Effector memory CD8-positive, alpha-beta T cell (primary cell): Measurements from ENCODE around the gene PTPRK.
A peak's percentile ranks its signal among the peaks of the same experiment; 100 is the strongest.

Source experiments
- ATAC-seq: fragments of 150-1000 bp; cut with Tn5 transposase; replicated peaks from 2 replicates; pipeline ENCODE4 v1.10.0; 2021; ENCODE audit warnings: mild to moderate bottlenecking, moderate library complexity
- DNase-seq, 3 experiments: peaks; one replicate each; pipeline ENCODE4 v3.0.0; 2021
- H3K27ac Mint-ChIP-seq, 2 donors: one replicate each; pipeline ENCODE4 v1.8.0; 2022; ENCODE audit warnings: mild to moderate bottlenecking in 2 of 2, mixed read lengths in 2 of 2, moderate library complexity in 2 of 2
- H3K27me3 Mint-ChIP-seq, 2 donors: one replicate each; pipeline ENCODE4 v1.8.0; 2022; ENCODE audit warnings: mixed read lengths in 2 of 2
- H3K36me3 Mint-ChIP-seq: one replicate; pipeline ENCODE4 v1.8.0; 2022; ENCODE audit warnings: mild to moderate bottlenecking, moderate library complexity, mixed read lengths; ENCODE audit not compliant: insufficient read depth
- H3K4me1 Mint-ChIP-seq, 2 donors: one replicate each; pipeline ENCODE4 v1.8.0; 2022; ENCODE audit warnings: low read depth in 2 of 2, mixed read lengths in 2 of 2
- H3K4me3 Mint-ChIP-seq, 2 donors: one replicate each; pipeline ENCODE4 v1.8.0; 2022; ENCODE audit warnings: mild to moderate bottlenecking in 2 of 2, mixed read lengths in 2 of 2, moderate library complexity in 2 of 2
- H3K9me3 Mint-ChIP-seq, 2 donors: one replicate each; pipeline ENCODE4 v1.8.0; 2022; ENCODE audit warnings: mixed read lengths in 2 of 2

PTPRK gene

DNA sequence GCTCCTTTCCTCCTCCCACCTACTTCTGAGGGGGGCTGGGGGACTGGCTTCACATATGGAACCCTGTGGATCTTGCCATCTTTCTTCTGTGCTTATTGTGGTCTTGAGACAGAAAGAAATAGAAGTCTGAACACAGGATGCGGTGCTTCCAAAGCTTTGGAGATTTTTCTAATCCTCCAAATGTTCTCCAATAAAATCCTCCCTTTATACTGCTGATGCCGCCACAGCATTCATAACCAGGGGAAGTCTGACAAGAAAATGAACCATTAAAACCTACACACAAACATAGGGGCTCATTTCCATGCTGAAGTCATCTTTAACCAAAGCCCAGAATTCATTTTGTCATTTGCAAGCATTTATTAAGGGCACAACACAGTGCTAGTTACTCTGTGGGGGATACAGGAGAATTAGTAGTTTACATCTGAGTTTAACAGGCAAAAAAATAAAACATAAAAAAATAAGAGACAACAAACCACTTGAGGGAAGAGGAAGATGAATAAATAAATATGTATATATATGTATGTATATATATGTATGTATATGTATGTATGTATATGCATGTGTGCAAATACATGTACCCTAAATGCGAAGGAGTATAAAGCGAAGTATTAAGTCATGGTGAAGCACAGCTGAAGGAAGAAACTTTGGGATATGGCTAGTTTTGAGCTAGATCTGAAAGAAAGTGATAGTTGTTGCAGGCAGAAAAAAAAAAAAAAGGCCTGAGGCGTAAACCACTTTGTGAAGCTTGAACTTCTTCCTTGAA is 5.9 kb upstream of the PTPRK start:
- no peaks in the 10 kb centered on the region for H3K4me1 Mint-ChIP-seq

DNA sequence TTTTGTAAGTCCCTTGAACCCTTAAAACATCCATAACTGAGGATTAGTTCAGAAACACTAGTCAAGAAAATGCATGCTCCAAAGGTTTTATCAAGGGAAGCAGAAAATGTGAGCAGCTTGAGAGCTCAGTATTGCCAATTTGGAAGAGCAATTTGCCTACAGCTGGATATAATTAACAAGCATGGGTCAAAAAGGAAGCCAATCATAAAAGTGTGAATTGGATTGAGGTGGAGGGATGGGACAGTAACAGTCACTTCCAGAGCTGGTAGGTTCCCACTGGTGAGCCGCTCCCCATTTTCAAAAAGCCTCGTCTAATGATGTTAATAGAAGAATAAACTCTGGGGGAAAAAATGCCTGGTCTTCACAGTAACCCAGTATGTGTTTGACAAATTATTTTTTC is 5.0 kb upstream of the PTPRK start:
- Mint-ChIP-seq H3K4me3 (no peak overlapping the region), H3K27me3 (peaks cover 48 to 64% of the 10 kb centered on the region in 2 donors), H3K27ac (no peak overlapping the region), H3K9me3 (no peaks in the 10 kb centered on the region), H3K4me1 (peaks cover 4 to 7% of the 10 kb centered on the region in 2 donors), H3K36me3 (no peaks in the 10 kb centered on the region)
- ATAC-seq (no peak), DNase-seq (no peak)

More for the DNA sequence above, 5.9 kb upstream of the PTPRK start:
- ATAC-seq: no peak
- DNase-seq: no peak
- no peaks in the 10 kb centered on the region for H3K9me3 Mint-ChIP-seq
- H3K4me3 Mint-ChIP-seq: no peak overlapping the region
- H3K36me3 Mint-ChIP-seq: no peaks in the 10 kb centered on the region
- no peak overlapping the region for H3K27ac Mint-ChIP-seq
- H3K27me3 Mint-ChIP-seq: peaks cover 40 to 60% of the 10 kb centered on the region in 2 donors

DNA sequence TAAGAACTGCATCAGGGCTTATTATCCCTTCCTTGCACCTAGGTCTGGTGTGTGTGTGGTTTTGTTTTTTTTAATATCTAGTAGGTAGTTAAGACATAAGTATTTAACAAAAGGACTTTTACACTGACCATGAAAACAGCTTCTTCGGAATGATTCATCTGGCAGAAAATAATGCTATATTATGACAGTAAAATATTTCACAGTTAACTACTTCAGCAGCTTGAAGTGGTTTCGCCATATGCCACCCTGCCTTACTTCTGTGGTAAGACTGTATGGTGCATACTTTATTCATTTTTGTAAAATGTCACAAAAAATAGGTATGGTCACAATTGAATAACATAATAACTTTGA is 858 bp upstream of the PTPRK start:
- Mint-ChIP-seq H3K4me3 (peak overlapping the region; percentile 92 to 93), H3K9me3 (no peaks in the 10 kb centered on the region), H3K27me3 (peaks cover 82 to 95% of the 10 kb centered on the region in 2 donors), H3K36me3 (no peaks in the 10 kb centered on the region), H3K4me1 (peaks cover 20 to 24% of the 10 kb centered on the region in 2 donors), H3K27ac (no peak overlapping the region)
- ATAC-seq (no peak), DNase-seq (no peak)

DNA sequence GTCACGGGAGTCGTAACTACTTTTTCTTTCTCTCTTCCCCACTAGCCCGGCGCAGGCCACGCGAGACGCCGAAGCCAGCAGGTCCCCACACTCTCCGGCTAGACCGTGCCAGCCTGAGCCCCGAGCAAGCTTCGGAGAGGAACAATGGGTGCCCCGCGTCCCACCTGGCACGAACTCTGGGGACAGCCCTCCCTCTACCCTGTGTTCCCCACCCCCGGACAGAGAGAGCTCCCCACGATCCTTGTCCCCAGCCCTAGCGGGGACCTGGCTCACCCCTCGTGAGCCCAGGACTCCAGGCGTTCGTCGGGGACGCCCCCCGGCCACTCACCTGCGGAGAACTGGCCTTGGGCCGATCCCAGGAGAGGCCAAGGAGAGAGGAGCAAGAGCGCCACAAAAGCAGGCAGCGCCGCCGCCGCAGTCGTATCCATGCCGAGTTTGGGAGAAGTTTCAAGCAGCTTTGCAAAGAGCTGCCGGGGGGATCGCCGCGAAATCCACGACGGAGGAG is 416 bp downstream of the PTPRK start:
- peaks cover 20 to 24% of the 10 kb centered on the region in 2 donors for H3K4me1 Mint-ChIP-seq
- peaks cover 82 to 95% of the 10 kb centered on the region in 2 donors for H3K27me3 Mint-ChIP-seq
- peak overlapping the region; percentile 73 to 76 for H3K27ac Mint-ChIP-seq
- no peaks in the 10 kb centered on the region for H3K9me3 Mint-ChIP-seq
- DNase-seq (peak in 2 of 3 experiments; percentile 11 to 27), ATAC-seq (peak; percentile 58)
- H3K36me3 Mint-ChIP-seq: no peaks in the 10 kb centered on the region
- peak overlapping the region; percentile 92 to 93 for H3K4me3 Mint-ChIP-seq

DNA sequence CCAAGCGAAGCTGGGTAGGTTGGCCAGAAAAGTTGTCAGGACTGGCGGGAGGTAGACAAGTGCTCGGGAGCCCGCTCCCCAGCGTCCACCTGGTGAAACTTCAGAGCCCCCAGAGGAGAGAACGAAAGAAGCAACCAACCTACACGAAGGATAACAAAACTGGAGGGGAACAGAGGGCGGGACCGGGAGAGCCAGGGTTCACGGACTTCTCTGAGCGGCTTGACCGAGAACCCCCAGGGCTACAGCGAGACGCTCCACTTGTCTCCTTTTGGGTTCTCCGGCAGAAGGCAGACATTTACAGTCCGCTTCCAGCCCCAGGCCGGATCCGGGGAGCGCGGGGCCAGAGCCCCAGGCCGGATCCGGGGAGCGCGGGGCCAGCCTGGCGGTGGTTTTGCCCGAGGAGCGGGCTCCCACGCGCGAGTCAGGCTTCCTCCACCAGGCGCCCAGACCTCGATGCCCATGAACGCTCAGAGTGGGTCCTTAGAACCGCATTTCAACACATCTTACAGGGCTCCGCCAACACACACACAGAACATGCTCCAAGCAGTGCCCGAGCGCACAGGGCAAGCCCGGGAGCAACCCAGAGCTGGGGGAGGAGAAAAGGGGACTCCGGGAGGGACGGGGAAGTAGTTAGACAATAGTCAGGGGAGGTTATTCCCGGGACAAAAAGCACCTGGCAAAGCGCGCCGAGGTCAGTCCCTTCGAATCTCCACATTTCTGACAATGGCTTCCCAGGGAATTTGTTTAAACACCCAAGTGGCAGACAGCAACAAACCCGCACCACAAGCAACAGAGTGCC is 1.1 kb downstream of the PTPRK start:
- no peaks in the 10 kb centered on the region for H3K36me3 Mint-ChIP-seq
- peaks cover 83 to 92% of the 10 kb centered on the region in 2 donors for H3K27me3 Mint-ChIP-seq
- H3K4me3 Mint-ChIP-seq: peak overlapping the region; percentile 92 to 93
- H3K4me1 Mint-ChIP-seq: peaks cover 20 to 24% of the 10 kb centered on the region in 2 donors
- H3K9me3 Mint-ChIP-seq: no peaks in the 10 kb centered on the region
- DNase-seq: peak in 2 of 3 experiments; percentile 5 to 38
- ATAC-seq: peak; percentile 23
- peak overlapping the region; percentile 73 to 76 for H3K27ac Mint-ChIP-seq

DNA sequence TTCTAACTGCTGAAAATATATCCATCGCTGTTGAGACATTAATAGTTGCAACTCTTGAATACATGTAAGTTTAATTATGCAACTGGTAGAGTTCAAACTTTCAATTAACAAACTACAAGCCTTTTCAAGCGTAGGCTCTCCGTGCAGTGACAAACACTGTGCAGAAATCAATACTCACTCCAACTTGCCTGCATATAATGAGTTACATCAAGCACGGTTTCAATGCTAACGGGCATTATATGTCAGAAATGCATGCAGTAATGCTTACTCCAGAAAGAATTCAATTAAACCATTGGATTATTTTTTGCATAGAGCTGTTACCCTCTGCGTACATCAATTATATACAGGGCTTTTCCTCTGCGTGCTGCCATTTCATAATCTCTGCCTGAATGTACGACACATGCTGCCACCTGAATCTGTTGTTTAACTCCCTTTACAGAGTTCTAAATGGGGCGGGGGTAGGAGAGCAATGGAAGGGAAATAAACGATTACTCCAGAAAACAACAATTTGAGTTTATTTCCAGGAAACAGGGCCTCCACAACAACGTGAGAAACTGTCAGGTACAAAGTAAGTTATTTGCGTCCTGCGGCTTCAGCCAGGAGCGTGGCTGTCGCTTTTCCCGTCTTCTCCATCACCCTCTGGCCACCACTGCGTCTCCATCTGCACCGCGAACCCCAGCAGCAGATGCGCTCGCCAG is 1.8 kb downstream of the PTPRK start:
- Mint-ChIP-seq H3K27me3 (peaks cover 84 to 92% of the 10 kb centered on the region in 2 donors), H3K9me3 (no peaks in the 10 kb centered on the region), H3K36me3 (no peaks in the 10 kb centered on the region), H3K4me1 (peaks cover 20 to 24% of the 10 kb centered on the region in 2 donors), H3K4me3 (peak overlapping the region; percentile 92 to 93), H3K27ac (peak overlapping the region in 1 of 2 donors; percentile 53)
- ATAC-seq (no peak), DNase-seq (no peak)

DNA sequence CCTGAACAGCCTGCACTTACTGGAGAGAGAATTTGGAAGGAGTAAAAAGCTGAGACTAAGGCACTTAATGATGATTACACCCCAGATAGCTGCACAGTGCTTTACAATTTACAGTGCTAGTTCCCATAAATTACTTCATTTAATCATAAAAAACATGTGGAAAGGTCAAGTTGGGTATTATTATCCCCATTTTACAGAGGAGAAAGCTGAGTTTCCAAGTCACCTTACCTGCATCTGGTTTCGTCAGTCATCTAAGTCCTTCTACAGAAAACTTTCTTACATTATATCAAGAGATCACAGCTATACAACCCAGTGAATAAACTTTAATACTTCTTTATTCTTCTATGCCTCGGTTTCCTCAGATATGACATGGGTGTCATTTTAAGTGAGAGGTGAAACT is 3.3 kb downstream of the PTPRK start:
- no peak overlapping the region for H3K4me3 Mint-ChIP-seq
- H3K36me3 Mint-ChIP-seq: no peaks in the 10 kb centered on the region
- H3K27ac Mint-ChIP-seq: no peak overlapping the region
- H3K4me1 Mint-ChIP-seq: peaks cover 20 to 24% of the 10 kb centered on the region in 2 donors
- ATAC-seq (no peak), DNase-seq (no peak)
- H3K9me3 Mint-ChIP-seq: no peaks in the 10 kb centered on the region
- peaks cover 81% of the 10 kb centered on the region in 2 donors for H3K27me3 Mint-ChIP-seq

DNA sequence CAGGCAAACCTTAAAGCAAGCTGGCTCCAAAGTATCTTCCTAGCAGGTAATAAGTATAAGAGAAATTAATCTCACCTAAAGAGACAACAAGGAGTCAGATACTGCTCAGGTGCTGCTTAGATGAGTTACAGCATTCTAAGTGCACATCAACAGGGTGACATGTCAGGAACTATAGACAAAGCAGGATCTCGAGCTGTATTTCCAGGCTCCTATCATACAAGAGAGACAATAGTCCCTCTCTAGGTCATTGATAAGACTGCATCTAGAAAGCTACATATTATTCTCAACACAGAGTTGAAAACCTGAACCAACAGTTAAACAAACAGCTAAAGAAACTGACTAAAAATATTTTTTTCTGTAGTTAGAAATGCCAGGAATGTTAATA is 3.9 kb downstream of the PTPRK start:
- Mint-ChIP-seq H3K9me3 (no peaks in the 10 kb centered on the region), H3K27me3 (peaks cover 76 to 77% of the 10 kb centered on the region in 2 donors)
- no peak for ATAC-seq

DNA sequence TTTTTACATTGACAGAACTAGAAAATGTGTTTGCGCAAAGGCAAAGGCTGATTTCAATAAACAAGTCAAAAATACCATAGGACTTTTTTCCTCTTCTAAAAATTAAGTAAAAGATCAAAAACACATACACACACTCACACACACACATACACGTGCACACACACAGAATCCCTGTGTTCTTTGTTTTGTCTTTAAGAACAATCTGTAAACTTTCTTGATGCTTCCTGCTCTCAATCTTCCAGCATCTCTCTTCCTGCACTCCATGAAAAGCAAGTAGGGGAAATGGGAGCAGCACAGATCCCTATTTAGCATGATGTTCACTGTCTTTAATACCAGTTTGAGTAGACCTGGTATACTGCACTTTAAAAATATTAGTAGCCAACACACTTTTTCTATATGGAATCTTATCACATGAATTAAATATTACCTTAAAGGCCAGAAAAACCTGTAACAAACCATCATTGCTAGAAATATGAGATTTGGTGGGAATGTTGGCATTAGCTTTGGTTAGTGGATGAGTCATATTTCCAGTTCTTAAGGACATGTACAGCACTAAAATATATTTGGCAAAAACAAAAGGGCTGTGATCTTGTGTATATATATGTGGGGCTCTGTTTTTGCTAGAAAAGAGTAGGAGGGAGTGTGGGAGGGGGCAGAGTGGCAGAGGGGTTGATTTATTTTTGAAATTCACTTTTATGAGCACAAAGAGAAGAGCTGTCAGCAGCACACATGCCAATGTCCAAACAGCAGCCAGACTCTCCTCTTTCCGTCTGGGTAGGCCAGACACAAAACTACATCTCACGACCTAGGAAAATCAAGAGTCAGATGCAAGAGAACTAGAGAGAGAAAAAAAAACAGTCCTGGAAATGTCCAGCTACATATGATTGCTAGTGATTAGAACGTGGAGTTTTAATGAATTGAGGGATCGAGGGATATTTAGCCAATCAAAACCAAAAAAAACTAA is 4.6 kb downstream of the PTPRK start:
- Mint-ChIP-seq H3K36me3 (no peaks in the 10 kb centered on the region), H3K4me1 (peaks cover 16 to 20% of the 10 kb centered on the region in 2 donors), H3K9me3 (no peaks in the 10 kb centered on the region), H3K27ac (no peak overlapping the region), H3K4me3 (no peak overlapping the region), H3K27me3 (peaks cover 74 to 76% of the 10 kb centered on the region in 2 donors)
- DNase-seq: no peak
- no peak for ATAC-seq

More for the DNA sequence above, 3.9 kb downstream of the PTPRK start:
- H3K36me3 Mint-ChIP-seq: no peaks in the 10 kb centered on the region
- no peak overlapping the region for H3K4me3 Mint-ChIP-seq
- H3K4me1 Mint-ChIP-seq: peaks cover 20 to 24% of the 10 kb centered on the region in 2 donors
- no peak overlapping the region for H3K27ac Mint-ChIP-seq
- no peak for DNase-seq

DNA sequence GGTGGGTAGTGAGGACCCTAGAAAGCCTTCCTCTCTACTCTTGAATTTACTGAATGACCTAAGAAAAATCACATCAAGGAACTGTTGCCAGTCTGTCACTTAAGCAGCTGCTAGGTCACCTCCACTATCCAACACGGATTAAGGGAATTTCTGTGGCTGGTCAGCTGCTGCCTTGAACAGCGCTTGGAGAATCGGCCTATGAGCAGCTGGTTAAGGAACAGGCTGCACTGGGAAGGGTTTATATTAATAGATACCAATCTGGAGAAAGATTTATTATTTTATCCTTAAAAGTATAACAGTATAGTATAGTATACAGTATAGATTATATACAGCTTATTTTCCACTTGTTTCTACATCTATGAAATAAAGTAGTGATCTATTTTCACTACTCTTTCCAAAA is 6.5 kb downstream of the PTPRK start:
- no peak for DNase-seq
- Mint-ChIP-seq H3K9me3 (no peaks in the 10 kb centered on the region), H3K27me3 (peaks cover 61 to 64% of the 10 kb centered on the region in 2 donors), H3K27ac (no peak overlapping the region), H3K4me3 (no peak overlapping the region), H3K36me3 (no peaks in the 10 kb centered on the region), H3K4me1 (peaks cover 5% of the 10 kb centered on the region in 2 donors)
- no peak for ATAC-seq

DNA sequence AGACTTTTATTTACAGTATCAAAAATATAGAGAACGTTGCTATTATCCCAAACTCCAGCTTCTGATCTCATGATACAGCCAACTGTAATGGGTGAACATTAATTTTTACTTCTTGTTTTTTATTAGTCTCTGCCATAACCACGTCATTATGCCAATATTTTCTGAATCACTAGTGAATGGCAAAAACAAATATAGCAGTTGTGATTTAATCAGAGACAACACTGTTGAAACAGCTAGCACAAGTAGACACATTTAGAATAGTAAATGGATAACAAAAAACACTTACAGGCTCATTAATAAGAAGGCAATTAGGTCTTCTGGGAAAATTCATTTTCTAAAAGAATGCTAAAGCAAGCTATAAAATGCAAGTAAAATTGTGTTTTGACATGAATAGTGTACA is 8.1 kb downstream of the PTPRK start:
- H3K4me3 Mint-ChIP-seq: no peak overlapping the region
- DNase-seq: no peak
- no peaks in the 10 kb centered on the region for H3K9me3 Mint-ChIP-seq
- no peak for ATAC-seq
- no peaks in the 10 kb centered on the region for H3K4me1 Mint-ChIP-seq
- H3K27me3 Mint-ChIP-seq: peaks cover 50 to 56% of the 10 kb centered on the region in 2 donors
- H3K27ac Mint-ChIP-seq: no peak overlapping the region
- H3K36me3 Mint-ChIP-seq: no peaks in the 10 kb centered on the region

DNA sequence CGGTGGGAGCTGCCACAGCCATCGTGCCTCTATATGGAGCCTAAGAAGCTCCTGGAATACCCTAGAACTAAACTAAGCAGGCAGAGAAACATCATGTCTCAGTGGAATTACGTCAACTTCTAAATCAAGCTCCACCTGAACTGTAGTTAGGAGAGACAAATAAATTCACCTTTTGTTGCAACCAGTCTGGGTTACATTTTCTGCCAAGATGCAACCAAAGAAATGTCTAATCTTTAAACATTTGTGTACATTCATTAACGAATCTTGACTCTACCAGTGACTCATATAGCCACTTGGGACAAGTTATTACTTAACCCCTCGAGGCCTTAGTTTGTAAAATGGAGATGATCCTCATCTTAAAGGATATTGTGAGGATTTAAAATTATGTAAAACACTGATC is 8.9 kb downstream of the PTPRK start:
- Mint-ChIP-seq H3K27ac (no peak overlapping the region), H3K9me3 (no peaks in the 10 kb centered on the region), H3K36me3 (no peaks in the 10 kb centered on the region), H3K27me3 (peaks cover 42 to 51% of the 10 kb centered on the region in 2 donors), H3K4me1 (no peaks in the 10 kb centered on the region), H3K4me3 (no peak overlapping the region)
- DNase-seq (no peak), ATAC-seq (no peak)
